ENCODE measurements around the gene EFCAB8. TPM values are rescaled to one million over a fixed set of nuclear protein-coding genes. Genes with fewer than 3 reads are reported as not detected.

Gene EFCAB8
- total RNA-seq, 1 experiment from 2014 or later: 0.09 TPM

DNA sequence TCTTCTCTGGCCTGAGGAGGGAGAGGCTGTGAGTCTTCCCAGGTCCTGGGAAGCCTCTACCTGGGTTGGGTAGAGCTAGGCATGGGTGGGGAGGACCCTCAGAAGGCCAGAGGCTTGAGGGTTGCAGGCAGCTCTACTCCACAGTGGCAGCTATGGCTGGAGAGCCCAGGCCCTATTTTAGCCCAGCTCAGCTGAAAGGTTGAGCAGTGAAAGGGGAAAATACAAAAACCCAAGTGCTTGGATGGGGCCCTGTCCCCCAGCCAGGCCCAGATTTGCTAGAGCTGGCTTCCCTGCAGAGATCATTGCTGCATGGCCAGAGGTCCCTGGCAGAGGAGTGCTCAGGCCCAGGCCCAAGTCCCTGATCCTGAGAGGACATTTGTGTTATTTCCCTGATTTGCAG is 99.9 kb downstream of the EFCAB8 start:
- Histone ChIP-seq H3K9ac (ENCODE audit: extremely low read depth, insufficient read length, low read length) (no peak overlapping the region), H3K14ac (ENCODE audit: insufficient read depth, low read length) (no peak overlapping the region; the same call in 1 of the 2 replicates), H2AK5ac (ENCODE audit: insufficient read length, low read length) (no peak overlapping the region), H2BK20ac (ENCODE audit: low read depth, low read length, poor library complexity, severe bottlenecking) (no peak overlapping the region), H4K5ac (ENCODE audit: insufficient read length, low read depth, low read length) (no peak overlapping the region), H3K4ac (ENCODE audit: low read depth, low read length) (no peak overlapping the region), H3K23ac (ENCODE audit: insufficient read length, low read depth, low read length) (no peak overlapping the region), H3K9me3 (ENCODE audit: control insufficient read depth, low read depth, low read length) (no peaks in the 10 kb centered on the region), H4K91ac (ENCODE audit: insufficient read length, low read depth, low read length) (no peak overlapping the region), H2BK12ac (ENCODE audit: insufficient read length, low read depth, low read length) (no peak overlapping the region), H3K56ac (ENCODE audit: insufficient read length, low read depth, low read length) (no peak overlapping the region), H4K8ac (replicated peaks; ENCODE audit: insufficient read length, low read depth, low read length) (no peak overlapping the region), H2BK5ac (ENCODE audit: insufficient read length, low read length) (no peak overlapping the region), H3K79me2 (ENCODE audit: insufficient read depth, low read length) (no peaks in the 10 kb centered on the region), H2AFZ (ENCODE audit: low read length) (no peak overlapping the region), H3K27me3 (ENCODE audit: insufficient read depth, low read length) (no peaks in the 10 kb centered on the region), H3T11ph (ENCODE audit: low read length) (no peak overlapping the region), H3K79me1 (ENCODE audit: insufficient read depth, low read depth, low read length, poor library complexity, severe bottlenecking) (no peaks in the 10 kb centered on the region), H2BK15ac (ENCODE audit: low read depth, low read length) (no peak overlapping the region), H3K23me2 (ENCODE audit: insufficient read length, low read depth, low read length, poor library complexity, severe bottlenecking) (no peaks in the 10 kb centered on the region), H3K27ac (ENCODE audit: insufficient read length, low read depth, low read length) (no peak overlapping the region), H3K18ac (ENCODE audit: insufficient read length, low read depth, low read length) (no peak overlapping the region), H3K4me1 (ENCODE audit: insufficient read depth, low read length) (no peaks in the 10 kb centered on the region), H2BK120ac (ENCODE audit: low read depth, low read length, poor library complexity, severe bottlenecking) (no peak overlapping the region), H4K20me1 (ENCODE audit: control insufficient read depth, insufficient read depth, insufficient read length) (no peaks in the 10 kb centered on the region), H3K4me2 (ENCODE audit: insufficient read depth, insufficient read length, low read length) (no peak overlapping the region)
- H3K9me3 Mint-ChIP-seq: peaks cover 21 to 32% of the 10 kb centered on the region in 2 experiments
- DNase-seq: no peak
- no peak overlapping the region for H3K27ac Mint-ChIP-seq
- H3K27me3 Mint-ChIP-seq (ENCODE audit: low read depth): peaks cover 82% of the 10 kb centered on the region
- TF ChIP-seq, protein P1, sequence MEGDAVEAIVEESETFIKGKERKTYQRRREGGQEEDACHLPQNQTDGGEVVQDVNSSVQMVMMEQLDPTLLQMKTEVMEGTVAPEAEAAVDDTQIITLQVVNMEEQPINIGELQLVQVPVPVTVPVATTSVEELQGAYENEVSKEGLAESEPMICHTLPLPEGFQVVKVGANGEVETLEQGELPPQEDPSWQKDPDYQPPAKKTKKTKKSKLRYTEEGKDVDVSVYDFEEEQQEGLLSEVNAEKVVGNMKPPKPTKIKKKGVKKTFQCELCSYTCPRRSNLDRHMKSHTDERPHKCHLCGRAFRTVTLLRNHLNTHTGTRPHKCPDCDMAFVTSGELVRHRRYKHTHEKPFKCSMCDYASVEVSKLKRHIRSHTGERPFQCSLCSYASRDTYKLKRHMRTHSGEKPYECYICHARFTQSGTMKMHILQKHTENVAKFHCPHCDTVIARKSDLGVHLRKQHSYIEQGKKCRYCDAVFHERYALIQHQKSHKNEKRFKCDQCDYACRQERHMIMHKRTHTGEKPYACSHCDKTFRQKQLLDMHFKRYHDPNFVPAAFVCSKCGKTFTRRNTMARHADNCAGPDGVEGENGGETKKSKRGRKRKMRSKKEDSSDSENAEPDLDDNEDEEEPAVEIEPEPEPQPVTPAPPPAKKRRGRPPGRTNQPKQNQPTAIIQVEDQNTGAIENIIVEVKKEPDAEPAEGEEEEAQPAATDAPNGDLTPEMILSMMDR (conservative IDR thresholded peaks at IDR 0.05): no peak
- peaks cover 1 to 12% (median 7%) of the 10 kb centered on the region in 3 experiments; a peak in 4 of 7 replicates for H3K36me3 Mint-ChIP-seq (ENCODE audit: insufficient read depth in 1 of 3, low read depth in 3 of 3)
- peaks cover 7 to 8% of the 10 kb centered on the region in 2 experiments for H3K4me1 Mint-ChIP-seq
- H3K4me3 Mint-ChIP-seq: no peak overlapping the region

All from H9 (cell line).